SK-N-SH (cell line): ENCODE measurements around the gene EPB41L4B.

Source experiments
- CHD2 ChIP-seq: fragments of 150-350 bp; IDR thresholded peaks from 2 replicates; pipeline ENCODE4 v1.6.1; 2018; ENCODE audit warnings: low read length; ENCODE audit not compliant: partially characterized antibody
- CTCF ChIP-seq: fragments of 200-600 bp; sonication (generic); IDR thresholded peaks from 2 replicates; pipeline ENCODE4 v1.6.1; 2017; ENCODE audit warnings: antibody characterized with exemption, mild to moderate bottlenecking, moderate library complexity
- EZH2phosphoT487 ChIP-seq: fragments of 200-600 bp; sonication (generic); IDR thresholded peaks from 2 replicates; pipeline ENCODE4 v1.6.1; 2017; ENCODE audit warnings: low read depth, mixed run types, mild to moderate bottlenecking, antibody characterized with exemption, moderate library complexity, borderline replicate concordance
- FOXM1 ChIP-seq: IDR thresholded peaks from 2 replicates; pipeline ENCODE4 v1.4.0; 2012; ENCODE audit warnings: low read depth, mild to moderate bottlenecking
- GABPA ChIP-seq: IDR thresholded peaks from 2 replicates; pipeline ENCODE4 v1.4.0; 2012; ENCODE audit warnings: low read depth, mild to moderate bottlenecking
- JUND ChIP-seq: IDR thresholded peaks from 2 replicates; pipeline ENCODE4 v1.4.0; 2012
- REST ChIP-seq: IDR thresholded peaks from 2 replicates; pipeline ENCODE4 v1.6.1; 2012; ENCODE audit warnings: mild to moderate bottlenecking, low read depth, low read length, moderate library complexity
- TAF1 ChIP-seq: IDR thresholded peaks from 2 replicates; pipeline ENCODE4 v1.6.1; 2012; ENCODE audit warnings: low read depth, mild to moderate bottlenecking, low read length, moderate library complexity, borderline replicate concordance
- YY1 ChIP-seq: IDR thresholded peaks from 2 replicates; pipeline ENCODE4 v1.4.0; 2012; ENCODE audit warnings: low read depth, mild to moderate bottlenecking

- no peak for TF ChIP-seq REST
- TF ChIP-seq JUND: no peak
- TF ChIP-seq CTCF: no peak
- TF ChIP-seq EZH2phosphoT487: no peak
- TF ChIP-seq YY1: no peak
- TF ChIP-seq GABPA: no peak
- no peak for TF ChIP-seq FOXM1
- no peak for TF ChIP-seq CHD2
- no peak for TF ChIP-seq TAF1
These were observed 48.4 kb upstream of the EPB41L4B start for GRCh38 chr9:109369285-109369684.
